Loucy (cell line): Measurements from ENCODE around the gene MGAT4B.

Source experiments
- H2AFZ ChIP-seq: fragments of 200-600 bp; sonication (generic); 2 replicates; pipeline ENCODE4 v1.6.0; 2016; ENCODE audit warnings: antibody characterized with exemption, mild to moderate bottlenecking, low read length, moderate library complexity
- H3F3A ChIP-seq: fragments of 200-600 bp; 2 replicates; pipeline ENCODE4 v1.6.0; 2016; ENCODE audit warnings: antibody characterized with exemption, low read depth, mild to moderate bottlenecking
- H3K27me3 ChIP-seq: fragments of 200-600 bp; sonication (generic); 2 replicates; pipeline ENCODE4 v1.6.1; 2014; ENCODE audit warnings: low read length, mild to moderate bottlenecking; ENCODE audit not compliant: insufficient read depth, poor library complexity, severe bottlenecking
- H3K36me3 ChIP-seq: fragments of 200-600 bp; sonication (generic); 2 replicates; pipeline ENCODE4 v1.6.1; 2016; ENCODE audit warnings: low read length; ENCODE audit not compliant: insufficient read depth
- H3K4me1 ChIP-seq: fragments of 200-600 bp; sonication (generic); 2 replicates; pipeline ENCODE4 v1.5.1; 2014; ENCODE audit warnings: low read length, mild to moderate bottlenecking; ENCODE audit not compliant: insufficient read depth, poor library complexity, severe bottlenecking
- H3K4me2 ChIP-seq: fragments of 200-600 bp; sonication (generic); 2 replicates; pipeline ENCODE4 v1.6.0; 2014; ENCODE audit warnings: antibody characterized with exemption, low read length, low read depth, mild to moderate bottlenecking; ENCODE audit not compliant: poor library complexity, severe bottlenecking
- H3K4me3 ChIP-seq: fragments of 200-600 bp; sonication (generic); 2 replicates; pipeline ENCODE4 v1.5.1; 2014; ENCODE audit warnings: low read length, mild to moderate bottlenecking, mixed read lengths; ENCODE audit not compliant: poor library complexity, severe bottlenecking
- H3K79me2 ChIP-seq: fragments of 200-600 bp; sonication (generic); 2 replicates; pipeline ENCODE4 v1.6.1; 2014; ENCODE audit warnings: low read length; ENCODE audit not compliant: insufficient read depth
- H3K9ac ChIP-seq: fragments of 200-600 bp; sonication (generic); 2 replicates; pipeline ENCODE4 v1.6.0; 2014; ENCODE audit warnings: mild to moderate bottlenecking, low read depth, low read length, moderate library complexity; ENCODE audit not compliant: poor library complexity, severe bottlenecking
- H3K9me2 ChIP-seq: fragments of 200-600 bp; sonication (generic); replicated peaks from 2 replicates; pipeline ENCODE4 v1.6.1; 2016; ENCODE audit warnings: low read depth, low read length, mixed read lengths
- H3K9me3 ChIP-seq: fragments of 200-600 bp; sonication (generic); 2 replicates; pipeline ENCODE4 v1.6.1; 2014; ENCODE audit warnings: mild to moderate bottlenecking, antibody characterized with exemption, low read length, low read depth; ENCODE audit not compliant: insufficient read depth
- H4K20me1 ChIP-seq: fragments of 200-600 bp; sonication (generic); 2 replicates; pipeline ENCODE4 v1.6.0; 2014; ENCODE audit warnings: antibody characterized with exemption, low read length, mild to moderate bottlenecking; ENCODE audit not compliant: insufficient read depth, poor library complexity, severe bottlenecking
- CTCF ChIP-seq: fragments of 200-600 bp; sonication (generic); conservative IDR thresholded peaks from 2 replicates; pipeline ENCODE4 v1.5.1; 2014; ENCODE audit warnings: mild to moderate bottlenecking, antibody characterized with exemption, low read length
- EZH2phosphoT487 ChIP-seq: fragments of 200-600 bp; IDR thresholded peaks from 2 replicates; pipeline ENCODE4 v1.6.1; 2018; ENCODE audit warnings: antibody characterized with exemption, mild to moderate bottlenecking, moderate library complexity, borderline replicate concordance

MGAT4B gene

GRCh38 chr5:179794575-179794974 lies 12.1 kb downstream of the MGAT4B start:
- TF ChIP-seq EZH2phosphoT487 (no peak), CTCF (no peak)
- Histone ChIP-seq H3K9me3 (no peaks in the 10 kb centered on the region), H3F3A (no peaks in the 10 kb centered on the region), H3K4me3 (peak overlapping the region; percentile 63), H3K27me3 (no peaks in the 10 kb centered on the region), H3K9me2 (no peaks in the 10 kb centered on the region), H3K79me2 (no peaks in the 10 kb centered on the region), H3K9ac (peak overlapping the region; percentile 66), H4K20me1 (no peaks in the 10 kb centered on the region), H3K4me2 (peak overlapping the region; percentile 83), H3K4me1 (peaks cover 21% of the 10 kb centered on the region), H2AFZ (no peak overlapping the region), H3K36me3 (peaks cover 1% of the 10 kb centered on the region; the same call in 1 of the 2 replicates)

GRCh38 chr5:179794171-179794570 lies 12.5 kb downstream of the MGAT4B start:
- H3K4me3 ChIP-seq: peak overlapping the region; percentile 63

GRCh38 chr5:179793468-179794139 lies 13.1 kb downstream of the MGAT4B start, which contains the start of gene LTC4S:
LTC4S (plus strand) TSS chr5:179793986; CDS start chr5:179794081, 95 bp downstream.
- H2AFZ ChIP-seq: no peak within 1 kb of the TSS
- no peaks in the 10 kb centered on the region for H3F3A ChIP-seq
- H3K9ac ChIP-seq: peak within 1 kb of the TSS; percentile 66
- peaks cover 21% of the 10 kb centered on the region for H3K4me1 ChIP-seq
- H3K36me3 ChIP-seq: no peaks in the 10 kb centered on the region
- H3K4me2 ChIP-seq: peak within 1 kb of the TSS; percentile 83
- H3K4me3 ChIP-seq: peak within 1 kb of the TSS; percentile 63
- TF ChIP-seq EZH2phosphoT487: no peak
- TF ChIP-seq CTCF: no peak
- H3K79me2 ChIP-seq: no peaks in the 10 kb centered on the region
- no peaks in the 10 kb centered on the region for H4K20me1 ChIP-seq
- H3K9me2 ChIP-seq: no peaks in the 10 kb centered on the region
- no peaks in the 10 kb centered on the region for H3K9me3 ChIP-seq
- H3K27me3 ChIP-seq: no peaks in the 10 kb centered on the region

More at GRCh38 chr5:179794171-179794570, 12.5 kb downstream of the MGAT4B start:
- Histone ChIP-seq H3K36me3 (no peaks in the 10 kb centered on the region), H3K9me2 (no peaks in the 10 kb centered on the region), H4K20me1 (no peaks in the 10 kb centered on the region), H3K4me2 (peak overlapping the region; percentile 83), H3K79me2 (no peaks in the 10 kb centered on the region), H3K27me3 (no peaks in the 10 kb centered on the region), H2AFZ (no peak overlapping the region), H3F3A (no peaks in the 10 kb centered on the region), H3K9me3 (no peaks in the 10 kb centered on the region), H3K4me1 (peaks cover 21% of the 10 kb centered on the region), H3K9ac (peak overlapping the region; percentile 66)
- no peak for TF ChIP-seq EZH2phosphoT487
- TF ChIP-seq CTCF: no peak
